Gastrocnemius medialis (tissue), 4 donors: ENCODE measurements around the gene TENT5D.
"Not testable (repeated sequence)": the region's sequence is repeated elsewhere in the genome, so short reads cannot be mapped to it uniquely, and the experiment has no call there.

Source experiments
- POLR2A ChIP-seq, 2 donors: fragments of 450-650 bp; IDR thresholded peaks; one replicate each; pipeline ENCODE4 v1.6.1; 2017; ENCODE audit warnings: antibody characterized with exemption in 2 of 2, mild to moderate bottlenecking in 2 of 2, moderate library complexity in 2 of 2
- TF ChIP-seq, protein P1 (sequence below), 5 experiments: fragments of 450-650 bp in 3 of 5; fragments of 200-600 bp in 2 of 5; sonication (generic) in 2 of 5; IDR thresholded peaks in 4 of 5; conservative IDR thresholded peaks in 1 of 5; 1 replicate in 4 of 5; 2 replicates in 1 of 5; pipeline ENCODE4 v1.5.1; 2016 to 2019; ENCODE audit warnings: antibody characterized with exemption in 5 of 5, mild to moderate bottlenecking in 3 of 5, moderate library complexity in 3 of 5

DNA sequence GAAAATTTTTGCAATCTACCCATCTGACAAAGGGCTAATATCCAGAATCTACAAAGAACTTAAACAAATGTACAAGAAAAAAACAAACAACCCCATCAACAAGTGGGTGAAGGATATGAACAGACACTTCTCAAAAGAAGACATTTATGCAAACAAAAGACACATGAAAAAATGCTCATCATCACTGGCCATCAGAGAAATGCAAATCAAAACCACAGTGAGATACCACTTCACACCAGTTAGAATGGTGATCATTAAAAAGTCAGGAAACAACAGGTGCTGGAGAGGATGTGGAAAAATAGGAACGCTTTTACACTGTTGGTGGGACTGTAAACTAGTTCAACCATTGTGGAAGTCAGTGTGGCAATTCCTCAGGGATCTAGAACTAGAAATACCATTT lies 34.6 kb upstream of the TENT5D start:
- TF ChIP-seq POLR2A (IDR thresholded peaks at IDR 0.05): not testable (repeated sequence)
- TF ChIP-seq, protein P1, sequence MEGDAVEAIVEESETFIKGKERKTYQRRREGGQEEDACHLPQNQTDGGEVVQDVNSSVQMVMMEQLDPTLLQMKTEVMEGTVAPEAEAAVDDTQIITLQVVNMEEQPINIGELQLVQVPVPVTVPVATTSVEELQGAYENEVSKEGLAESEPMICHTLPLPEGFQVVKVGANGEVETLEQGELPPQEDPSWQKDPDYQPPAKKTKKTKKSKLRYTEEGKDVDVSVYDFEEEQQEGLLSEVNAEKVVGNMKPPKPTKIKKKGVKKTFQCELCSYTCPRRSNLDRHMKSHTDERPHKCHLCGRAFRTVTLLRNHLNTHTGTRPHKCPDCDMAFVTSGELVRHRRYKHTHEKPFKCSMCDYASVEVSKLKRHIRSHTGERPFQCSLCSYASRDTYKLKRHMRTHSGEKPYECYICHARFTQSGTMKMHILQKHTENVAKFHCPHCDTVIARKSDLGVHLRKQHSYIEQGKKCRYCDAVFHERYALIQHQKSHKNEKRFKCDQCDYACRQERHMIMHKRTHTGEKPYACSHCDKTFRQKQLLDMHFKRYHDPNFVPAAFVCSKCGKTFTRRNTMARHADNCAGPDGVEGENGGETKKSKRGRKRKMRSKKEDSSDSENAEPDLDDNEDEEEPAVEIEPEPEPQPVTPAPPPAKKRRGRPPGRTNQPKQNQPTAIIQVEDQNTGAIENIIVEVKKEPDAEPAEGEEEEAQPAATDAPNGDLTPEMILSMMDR (IDR thresholded peaks at IDR 0.05 in 4 of 5, conservative IDR thresholded peaks at IDR 0.05 in 1 of 5): not testable (repeated sequence)
